GM21528 (cell line): ENCODE results near the gene TRA2B.

Experiments used
- ATAC-seq: cut with Tn5 transposase; IDR thresholded peaks from one replicate; pipeline ENCODE4 v1.9.1; 2021; ENCODE audit warnings: mild to moderate bottlenecking, moderate library complexity; ENCODE audit not compliant: unreplicated experiment, low FRiP score

TRA2B gene

GRCh38 chr3:185937689-185938374 lies at the start of gene TRA2B:
Gene TRA2B, minus strand, starts transcription at chr3:185938014. Its CDS starts 154 bp downstream, at chr3:185937860.
- ATAC-seq, result peak; percentile 96

- ATAC-seq, result no peak
Observed at GRCh38 chr3:185986198-185986777, 48.5 kb upstream of the TRA2B start.

DNA sequence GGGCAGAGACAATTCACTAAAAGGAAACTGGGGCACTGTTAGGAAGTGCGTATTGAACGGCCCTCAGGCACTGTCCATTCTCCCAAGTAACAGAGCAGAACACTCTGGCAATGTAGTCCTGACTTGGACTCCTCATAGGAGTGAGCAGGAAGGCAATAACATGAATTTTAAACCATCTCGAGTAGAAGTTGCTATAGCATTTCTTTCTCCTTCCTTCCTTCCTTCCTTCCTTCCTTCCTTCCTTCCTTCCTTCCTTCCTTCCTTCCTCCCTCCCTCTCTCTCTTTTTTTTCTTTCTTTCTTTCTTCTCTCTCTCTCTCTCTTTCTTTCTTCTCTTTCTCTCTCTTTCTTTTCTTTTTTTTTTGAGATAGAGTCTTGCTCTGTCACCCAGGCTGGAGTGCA lies 46.4 kb upstream of the TRA2B start:
- no peak for ATAC-seq

- no peak for ATAC-seq
Observed at GRCh38 chr3:185983495-185984141, 45.8 kb upstream of the TRA2B start.

GRCh38 chr3:185982632-185983031 lies 44.8 kb upstream of the TRA2B start:
- no peak for ATAC-seq

GRCh38 chr3:185981621-185982020 lies 43.8 kb upstream of the TRA2B start:
- no peak for ATAC-seq

- no peak for ATAC-seq
Observed at GRCh38 chr3:185979721-185980121, 41.9 kb upstream of the TRA2B start.

DNA sequence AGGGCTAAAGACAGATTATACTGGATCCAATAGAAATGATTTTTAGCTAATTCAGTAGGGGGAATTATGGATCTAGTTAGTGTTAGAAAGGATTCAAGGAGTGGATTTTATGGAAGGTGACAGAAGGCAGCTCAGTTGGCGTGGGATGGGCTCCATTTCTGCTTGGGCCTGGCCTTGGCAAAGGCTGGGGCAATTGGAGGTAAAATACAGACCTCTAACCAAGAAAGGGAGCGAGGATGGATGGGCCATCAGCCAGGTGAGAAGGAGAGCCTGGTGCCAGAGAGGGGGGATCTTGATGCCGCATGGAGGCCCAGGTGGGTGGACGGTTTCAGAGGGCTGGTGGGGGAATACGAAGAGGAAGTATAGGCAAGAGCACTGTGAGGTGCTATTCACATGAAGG lies 40.7 kb upstream of the TRA2B start:
- no peak for ATAC-seq

GRCh38 chr3:185977679-185978040 lies 39.8 kb upstream of the TRA2B start:
- ATAC-seq, result no peak

DNA sequence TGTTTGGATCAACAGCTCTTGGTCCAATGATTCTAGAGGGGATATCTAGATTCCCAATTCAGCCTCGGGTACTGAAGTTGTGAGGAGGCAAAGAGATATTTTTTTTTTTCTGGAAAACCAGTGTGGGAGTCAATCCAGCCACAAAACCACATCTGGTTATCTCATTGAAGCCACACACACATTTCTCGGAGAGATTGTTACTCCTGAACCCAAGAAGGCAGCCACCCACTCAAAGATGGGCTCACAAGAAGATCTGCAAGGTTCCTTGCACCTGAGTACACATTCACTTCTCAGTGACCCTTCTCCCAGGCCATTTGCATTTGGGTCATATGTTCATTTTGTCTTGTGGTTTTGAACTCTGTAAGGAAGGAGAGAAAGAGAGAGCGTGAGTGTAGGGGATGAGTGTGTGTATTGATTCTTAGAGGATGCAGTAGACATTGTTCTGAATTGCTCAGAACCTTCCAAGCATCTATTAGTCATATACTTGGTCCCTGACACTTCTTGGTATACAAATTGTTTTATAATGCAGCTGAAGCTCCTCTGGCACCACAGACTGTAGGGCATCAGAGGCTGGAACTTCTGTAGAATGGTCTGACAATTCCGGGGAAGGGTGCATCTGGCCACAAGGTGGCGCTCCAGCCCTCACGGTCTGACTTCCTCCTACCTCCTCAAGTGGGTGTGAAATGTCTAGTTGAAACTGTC lies 39.3 kb upstream of the TRA2B start:
- peak; percentile 76 for ATAC-seq

- no peak for ATAC-seq
Observed at GRCh38 chr3:185976100-185976499, 38.3 kb upstream of the TRA2B start.

DNA sequence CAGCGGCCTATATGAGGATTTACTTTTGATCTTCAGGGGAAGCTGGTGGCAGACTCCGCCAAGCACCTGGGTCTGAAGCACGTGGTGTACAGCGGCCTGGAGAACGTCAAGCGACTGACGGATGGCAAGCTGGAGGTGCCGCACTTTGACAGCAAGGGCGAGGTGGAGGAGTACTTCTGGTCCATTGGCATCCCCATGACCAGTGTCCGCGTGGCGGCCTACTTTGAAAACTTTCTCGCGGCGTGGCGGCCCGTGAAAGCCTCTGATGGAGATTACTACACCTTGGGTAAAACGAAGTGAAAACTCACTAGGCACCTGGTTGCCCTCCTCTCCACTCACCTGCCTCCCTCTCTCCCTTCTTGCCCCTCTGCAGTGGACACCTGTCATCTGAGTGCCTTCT lies 33.8 kb upstream of the TRA2B start:
- ATAC-seq, result no peak

DNA sequence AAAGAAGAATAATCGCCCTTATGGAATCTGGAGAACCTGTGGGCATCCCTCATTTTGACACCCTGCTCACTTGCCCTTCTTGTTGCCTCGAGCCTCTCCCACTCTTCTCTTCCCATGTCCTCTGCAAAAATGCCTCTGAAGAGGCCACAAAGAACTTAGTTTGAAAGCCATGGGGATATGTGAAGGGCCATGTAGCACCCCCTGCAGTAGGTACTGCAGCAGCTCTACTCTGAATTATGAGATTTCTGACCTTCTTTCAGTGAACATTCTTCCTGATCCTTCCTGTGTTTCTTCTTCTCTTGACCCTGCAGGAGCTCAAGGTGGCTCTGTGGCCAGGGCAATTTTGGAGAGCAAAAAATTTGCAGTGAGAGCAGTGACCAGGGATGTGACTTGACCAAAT lies 30.4 kb upstream of the TRA2B start:
- no peak for ATAC-seq

DNA sequence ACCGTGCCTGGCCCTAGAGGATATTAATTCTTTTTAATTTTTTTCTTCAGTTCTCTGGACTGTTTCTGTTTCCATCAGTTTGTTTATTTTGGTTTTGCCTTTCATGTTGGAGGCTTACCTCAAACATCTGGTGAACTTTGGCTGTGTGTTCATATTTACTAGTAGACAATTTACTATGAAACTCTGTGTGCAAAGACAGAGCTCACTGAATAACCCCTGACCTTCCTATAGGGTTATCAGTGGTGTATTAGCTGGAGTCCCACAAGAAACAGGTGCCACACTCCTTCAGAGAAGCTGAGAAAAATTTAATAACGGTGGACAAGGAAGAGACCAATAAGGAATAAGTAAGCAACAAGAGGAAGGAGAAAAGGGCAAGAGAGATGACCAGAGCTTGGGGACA lies 28.8 kb upstream of the TRA2B start:
- ATAC-seq, result no peak

DNA sequence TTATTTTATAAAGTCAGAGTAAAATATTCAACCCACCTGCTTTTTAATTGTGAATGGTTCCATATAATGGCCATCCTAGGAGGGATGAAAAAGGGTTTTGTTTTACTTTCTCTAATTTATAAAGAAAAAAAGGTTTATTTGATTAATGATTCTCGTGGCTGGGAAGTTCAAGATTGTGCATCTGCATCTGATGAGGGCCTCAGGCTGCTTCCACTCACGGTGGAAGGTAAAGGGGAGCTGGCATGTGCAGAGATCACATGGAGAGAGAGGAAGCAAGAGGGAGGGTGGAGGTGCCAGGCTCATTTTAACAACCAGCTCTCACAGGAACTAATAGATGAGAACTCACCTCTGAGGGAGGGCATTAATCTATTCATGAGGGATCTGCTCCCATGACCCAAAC lies 27.7 kb upstream of the TRA2B start:
- ATAC-seq, result no peak

- no peak for ATAC-seq
Observed at GRCh38 chr3:185961675-185962232, 23.9 kb upstream of the TRA2B start.

- ATAC-seq, result no peak
Observed at GRCh38 chr3:185960522-185961288, 22.9 kb upstream of the TRA2B start.

GRCh38 chr3:185959609-185960521 lies 22.1 kb upstream of the TRA2B start:
- ATAC-seq, result no peak

DNA sequence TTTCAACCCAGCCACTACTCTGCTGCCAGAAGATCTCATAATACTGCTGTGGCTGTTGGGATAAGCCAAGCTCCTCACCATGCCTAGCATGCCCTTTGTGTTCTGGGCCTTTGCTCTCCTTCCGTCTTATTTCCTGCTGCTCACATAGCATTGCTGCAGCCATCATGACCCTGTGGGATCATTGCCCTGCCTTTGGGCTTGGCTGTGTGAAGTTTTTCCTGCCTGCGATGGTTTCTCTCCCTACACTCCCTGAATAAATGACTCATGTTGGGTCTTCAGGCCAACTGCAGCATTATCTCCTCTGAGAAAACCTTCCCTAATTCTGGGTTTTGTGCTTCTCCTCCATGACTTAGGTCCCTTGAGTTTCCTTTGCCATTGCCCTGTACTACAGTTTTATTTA lies 20.8 kb upstream of the TRA2B start:
- no peak for ATAC-seq
